Heart left ventricle (tissue), 13 donors: Measurements from ENCODE around the gene C2orf69.

Source experiments
- POLR2A ChIP-seq, 2 donors: fragments of 450-650 bp; IDR thresholded peaks; one replicate each; pipeline ENCODE4 v1.6.1; 2017; ENCODE audit warnings: antibody characterized with exemption in 2 of 2, mild to moderate bottlenecking in 2 of 2, moderate library complexity in 2 of 2
- TF ChIP-seq, protein P1 (sequence below), 12 donors: fragments of 200-600 bp; sonication (generic) in 4 of 12; IDR thresholded peaks; one replicate each; pipeline versions ENCODE4 v1.5.0 to v1.8.0; 2018 to 2022; ENCODE audit warnings: antibody characterized with exemption in 12 of 12, mild to moderate bottlenecking in 5 of 12
- donor health status: ischemic (EF 13 %, LVEDD 7.1; RV severe dilation, severe dysfunction).
- donor health status: DM: no; HTN: yes; CAD: no.
- donor health status: DM: no; HTN: no; CAD: no.
- donor health status: ischemic (EF 25% LVEDD 6.9; RV normal size, moderate dysfunction).
- donor health status: ischemic (EF 25% LVEDD 5.7; RV mildly dilated, moderate dysfunction).
- donor health status: ischemic (EF 35%, LVEDD 5.7; RV mildly dilated, moderate dysfunction).
- donor health status: nonischemic (EF 11% LVEDD 7.7; RV severe dilation, severe dysfunction).
- donor health status: DM: yes; HTN: yes; CAD: no.
- donor health status: PGD.
- donor health status: ischemic (EF 29% LVEDD 5.4; RV normal size, mild dysfunction).
- donor health status: nonischemic (EF 23%, LVEDD 6.1; RV moderate dilation, normal function).

- TF ChIP-seq, protein P1, sequence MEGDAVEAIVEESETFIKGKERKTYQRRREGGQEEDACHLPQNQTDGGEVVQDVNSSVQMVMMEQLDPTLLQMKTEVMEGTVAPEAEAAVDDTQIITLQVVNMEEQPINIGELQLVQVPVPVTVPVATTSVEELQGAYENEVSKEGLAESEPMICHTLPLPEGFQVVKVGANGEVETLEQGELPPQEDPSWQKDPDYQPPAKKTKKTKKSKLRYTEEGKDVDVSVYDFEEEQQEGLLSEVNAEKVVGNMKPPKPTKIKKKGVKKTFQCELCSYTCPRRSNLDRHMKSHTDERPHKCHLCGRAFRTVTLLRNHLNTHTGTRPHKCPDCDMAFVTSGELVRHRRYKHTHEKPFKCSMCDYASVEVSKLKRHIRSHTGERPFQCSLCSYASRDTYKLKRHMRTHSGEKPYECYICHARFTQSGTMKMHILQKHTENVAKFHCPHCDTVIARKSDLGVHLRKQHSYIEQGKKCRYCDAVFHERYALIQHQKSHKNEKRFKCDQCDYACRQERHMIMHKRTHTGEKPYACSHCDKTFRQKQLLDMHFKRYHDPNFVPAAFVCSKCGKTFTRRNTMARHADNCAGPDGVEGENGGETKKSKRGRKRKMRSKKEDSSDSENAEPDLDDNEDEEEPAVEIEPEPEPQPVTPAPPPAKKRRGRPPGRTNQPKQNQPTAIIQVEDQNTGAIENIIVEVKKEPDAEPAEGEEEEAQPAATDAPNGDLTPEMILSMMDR (IDR thresholded peaks at IDR 0.05) = no peak
- no peak for TF ChIP-seq POLR2A (IDR thresholded peaks at IDR 0.05)
Measured at GRCh38 chr2:199929262-199929661, 18.2 kb downstream of the C2orf69 start.
